Brain microvascular endothelial cell (primary cell): Measurements from ENCODE around the gene DLL4.

Experiments
- DNase-seq: peaks from one replicate; pipeline ENCODE4 v3.0.0-alpha.2; 2020
- H3K27ac ChIP-seq: fragments of 250-450 bp; sonication (Bioruptor Pico); 2 replicates; pipeline ENCODE4 v1.5.1; 2020; ENCODE audit warnings: mild to moderate bottlenecking, moderate library complexity
- H3K27me3 ChIP-seq: fragments of 250-450 bp; sonication (Bioruptor Pico); replicated peaks from 2 replicates; pipeline ENCODE4 v1.5.1; 2020; ENCODE audit warnings: mild to moderate bottlenecking
- H3K36me3 ChIP-seq: fragments of 250-450 bp; sonication (Bioruptor Pico); replicated peaks from 2 replicates; pipeline ENCODE4 v1.5.1; 2020; ENCODE audit warnings: mild to moderate bottlenecking
- H3K4me3 ChIP-seq: 2 replicates; pipeline ENCODE4 v1.5.1; 2011; ENCODE audit warnings: low read depth, mild to moderate bottlenecking, control low read depth, low read length, moderate library complexity
- in situ Hi-C: cut with HindIII; loops from 2 replicates; pipeline ENCODE4 v1.10.0; 2017; ENCODE audit warnings: low sequenced_read_pairs, low pct_ligation_motif_present
- TF ChIP-seq, protein P1 (sequence below): IDR thresholded peaks from 2 replicates; pipeline ENCODE4 v1.5.1; 2011; ENCODE audit warnings: low read depth, mild to moderate bottlenecking, moderate library complexity, low read length, control low read depth, inconsistent platforms; ENCODE audit errors: missing control alignments

Gene DLL4

DNA sequence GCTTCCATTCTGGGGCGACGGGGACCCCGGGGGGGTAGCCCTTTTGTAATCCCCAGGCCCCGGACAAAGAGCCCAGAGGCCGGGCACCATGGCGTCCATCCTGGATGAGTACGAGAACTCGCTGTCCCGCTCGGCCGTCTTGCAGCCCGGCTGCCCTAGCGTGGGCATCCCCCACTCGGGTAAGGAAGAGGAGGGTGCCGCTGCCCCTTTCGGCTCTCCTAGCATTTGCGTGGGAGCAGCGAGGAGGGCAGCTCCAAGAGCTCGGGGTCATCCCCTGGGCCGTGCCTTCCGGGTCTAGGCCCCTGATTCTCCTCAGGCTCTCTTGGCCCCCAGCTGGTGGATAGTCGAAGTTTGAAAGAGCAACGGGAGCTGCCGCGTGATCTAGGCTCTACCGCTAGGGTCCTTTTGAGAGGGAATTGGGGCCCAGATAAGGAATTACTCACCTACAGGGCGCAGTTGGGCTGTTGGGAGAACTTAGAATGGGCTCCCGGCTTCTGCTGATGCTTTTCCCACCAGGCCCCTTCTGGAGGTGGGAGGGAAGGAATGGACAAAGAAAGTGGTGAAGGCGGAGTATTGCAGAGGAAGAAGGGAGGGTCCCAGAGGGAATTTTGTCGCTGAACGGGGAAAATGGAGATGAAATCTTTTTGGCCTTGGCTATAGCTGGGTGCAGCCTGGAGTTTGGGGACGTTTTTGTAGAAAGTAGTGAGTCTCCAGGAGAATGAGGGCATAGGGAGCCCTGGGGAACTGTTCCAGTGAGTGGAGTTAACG lies 34.3 kb upstream of the DLL4 start:
- DNase-seq, result peak; percentile 74
- TF ChIP-seq, protein P1, sequence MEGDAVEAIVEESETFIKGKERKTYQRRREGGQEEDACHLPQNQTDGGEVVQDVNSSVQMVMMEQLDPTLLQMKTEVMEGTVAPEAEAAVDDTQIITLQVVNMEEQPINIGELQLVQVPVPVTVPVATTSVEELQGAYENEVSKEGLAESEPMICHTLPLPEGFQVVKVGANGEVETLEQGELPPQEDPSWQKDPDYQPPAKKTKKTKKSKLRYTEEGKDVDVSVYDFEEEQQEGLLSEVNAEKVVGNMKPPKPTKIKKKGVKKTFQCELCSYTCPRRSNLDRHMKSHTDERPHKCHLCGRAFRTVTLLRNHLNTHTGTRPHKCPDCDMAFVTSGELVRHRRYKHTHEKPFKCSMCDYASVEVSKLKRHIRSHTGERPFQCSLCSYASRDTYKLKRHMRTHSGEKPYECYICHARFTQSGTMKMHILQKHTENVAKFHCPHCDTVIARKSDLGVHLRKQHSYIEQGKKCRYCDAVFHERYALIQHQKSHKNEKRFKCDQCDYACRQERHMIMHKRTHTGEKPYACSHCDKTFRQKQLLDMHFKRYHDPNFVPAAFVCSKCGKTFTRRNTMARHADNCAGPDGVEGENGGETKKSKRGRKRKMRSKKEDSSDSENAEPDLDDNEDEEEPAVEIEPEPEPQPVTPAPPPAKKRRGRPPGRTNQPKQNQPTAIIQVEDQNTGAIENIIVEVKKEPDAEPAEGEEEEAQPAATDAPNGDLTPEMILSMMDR, result peak; percentile 82
- peak overlapping the region; percentile 96 for H3K4me3 ChIP-seq
- peaks cover 28% of the 10 kb centered on the region for H3K36me3 ChIP-seq
- H3K27me3 ChIP-seq, result no peaks in the 10 kb centered on the region
- peak overlapping the region; percentile 94 for H3K27ac ChIP-seq
- in situ Hi-C loops, result no loop called here

DNA sequence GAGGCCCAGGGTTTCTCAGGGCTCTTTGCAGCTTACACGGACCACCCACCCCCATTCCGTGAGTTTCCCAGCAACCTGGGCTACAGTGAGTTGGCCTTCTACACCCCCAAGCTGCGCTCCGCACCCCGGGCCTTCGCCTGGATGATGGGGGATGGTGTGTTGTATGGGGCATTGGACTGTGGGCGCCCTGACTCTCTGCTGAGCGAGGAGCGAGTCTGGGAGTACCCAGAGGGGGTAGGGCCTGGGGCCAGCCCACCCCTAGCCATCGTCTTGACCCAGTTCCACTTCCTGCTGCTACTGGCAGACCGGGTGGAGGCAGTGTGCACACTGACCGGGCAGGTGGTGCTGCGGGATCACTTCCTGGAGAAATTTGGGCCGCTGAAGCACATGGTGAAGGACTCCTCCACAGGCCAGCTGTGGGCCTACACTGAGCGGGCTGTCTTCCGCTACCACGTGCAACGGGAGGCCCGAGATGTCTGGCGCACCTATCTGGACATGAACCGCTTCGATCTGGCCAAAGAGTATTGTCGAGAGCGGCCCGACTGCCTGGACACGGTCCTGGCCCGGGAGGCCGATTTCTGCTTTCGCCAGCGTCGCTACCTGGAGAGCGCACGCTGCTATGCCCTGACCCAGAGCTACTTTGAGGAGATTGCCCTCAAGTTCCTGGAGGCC lies 29.5 kb upstream of the DLL4 start:
- no peaks in the 10 kb centered on the region for H3K27me3 ChIP-seq
- no peak for DNase-seq
- in situ Hi-C loops, result loop anchor here (25.0 kb wide), 1 partner anchor 113 kb away; no protein-coding TSS in a partner anchor
- H3K27ac ChIP-seq, result no peak overlapping the region
- H3K4me3 ChIP-seq, result no peak overlapping the region
- peaks cover 61% of the 10 kb centered on the region for H3K36me3 ChIP-seq
- TF ChIP-seq, protein P1, result no peak

- H3K36me3 ChIP-seq, result peaks cover 61% of the 10 kb centered on the region
These were observed 28.7 kb upstream of the DLL4 start for GRCh38 chr15:40900256-40901052.

DNA sequence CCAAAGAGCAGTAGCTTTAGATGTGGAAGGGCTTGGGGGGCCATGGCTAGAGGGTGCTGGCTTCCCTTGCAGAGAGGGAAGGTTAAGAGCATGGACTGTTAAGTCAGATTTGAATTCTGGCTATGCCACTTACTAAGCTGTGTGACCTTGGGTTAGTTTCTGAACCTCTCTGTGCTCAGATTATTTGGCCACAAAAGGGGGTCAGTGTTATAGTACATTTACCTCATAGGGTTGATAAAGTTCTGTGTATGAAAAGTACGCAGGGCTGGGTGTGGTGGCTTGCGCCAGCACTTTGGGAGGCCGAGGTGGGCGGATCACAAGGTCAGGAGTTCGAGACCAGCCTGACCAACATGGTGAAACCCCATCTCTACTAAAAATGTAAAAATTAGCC lies 28.1 kb upstream of the DLL4 start:
- in situ Hi-C loops, result loop anchor here (25.0 kb wide), 1 partner anchor 111 kb away; no protein-coding TSS in a partner anchor
- no peak overlapping the region for H3K27ac ChIP-seq
- no peaks in the 10 kb centered on the region for H3K27me3 ChIP-seq
- H3K36me3 ChIP-seq, result peaks cover 58% of the 10 kb centered on the region
- TF ChIP-seq, protein P1, result no peak
- no peak for DNase-seq
- no peak overlapping the region for H3K4me3 ChIP-seq

More at GRCh38 chr15:40900256-40901052, 28.7 kb upstream of the DLL4 start:
- TF ChIP-seq, protein P1, result no peak
- Histone ChIP-seq H3K27ac (no peak overlapping the region), H3K27me3 (no peaks in the 10 kb centered on the region), H3K4me3 (no peak overlapping the region)
- in situ Hi-C loops, result loop anchor here (25.0 kb wide), 1 partner anchor 112 kb away; no protein-coding TSS in a partner anchor
- DNase-seq, result no peak

GRCh38 chr15:40902605-40903561 lies 26.3 kb upstream of the DLL4 start:
- TF ChIP-seq, protein P1, result no peak
- Histone ChIP-seq H3K36me3 (peaks cover 47% of the 10 kb centered on the region), H3K27ac (no peak overlapping the region), H3K27me3 (no peaks in the 10 kb centered on the region), H3K4me3 (no peak overlapping the region)
- in situ Hi-C loops, result loop anchor here (25.0 kb wide), 1 partner anchor 109 kb away; no protein-coding TSS in a partner anchor
- DNase-seq, result no peak
